ENCODE data around the gene RMC1.
"Not testable (repeated sequence)": the region's sequence is repeated elsewhere in the genome, so short reads cannot be mapped to it uniquely, and the experiment has no call there.

The RMC1 gene

GRCh38 chr18:23498877-23499276, 4.4 kb upstream of the RMC1 start:
- DNase-seq: peak; percentile 81

- no peak for DNase-seq
These were observed 4.0 kb upstream of the RMC1 start for GRCh38 chr18:23499291-23499781.

- no peak for DNase-seq
These were observed 1.7 kb upstream of the RMC1 start for GRCh38 chr18:23501626-23502025.

GRCh38 chr18:23502516-23503037, 734 bp upstream of the RMC1 start:
- no peak for DNase-seq

- peak; percentile 14 for DNase-seq
These were observed 643 bp downstream of the RMC1 start for GRCh38 chr18:23503963-23504344.

GRCh38 chr18:23504720-23505119, 1.4 kb downstream of the RMC1 start:
- peak; percentile 54 for DNase-seq

GRCh38 chr18:23506393-23506792, 3.1 kb downstream of the RMC1 start:
- DNase-seq: no peak

GRCh38 chr18:23510923-23511322, 7.6 kb downstream of the RMC1 start:
- DNase-seq: not testable (repeated sequence)

GRCh38 chr18:23512216-23512615, 8.9 kb downstream of the RMC1 start:
- DNase-seq: not testable (repeated sequence)

- no peak for DNase-seq
These were observed 9.3 kb downstream of the RMC1 start for GRCh38 chr18:23512641-23513040.

GRCh38 chr18:23515911-23516546, 12.7 kb downstream of the RMC1 start:
- peak; percentile 83 for DNase-seq

GRCh38 chr18:23519734-23520133, 16.4 kb downstream of the RMC1 start:
- no peak for DNase-seq

- DNase-seq: no peak
These were observed 18.0 kb downstream of the RMC1 start for GRCh38 chr18:23521271-23521670.

GRCh38 chr18:23521907-23522306, 18.6 kb downstream of the RMC1 start:
- no peak for DNase-seq

- no peak for DNase-seq
These were observed 20.3 kb downstream of the RMC1 start for GRCh38 chr18:23523429-23524212.

GRCh38 chr18:23524213-23524707, 20.9 kb downstream of the RMC1 start:
- DNase-seq: no peak

GRCh38 chr18:23526501-23527063, 23.3 kb downstream of the RMC1 start:
- no peak for DNase-seq

- DNase-seq: no peak
These were observed 25.5 kb downstream of the RMC1 start for GRCh38 chr18:23528580-23529472.

- no peak for DNase-seq
These were observed 26.3 kb downstream of the RMC1 start for GRCh38 chr18:23529604-23530003.

- no peak for DNase-seq
These were observed 26.9 kb downstream of the RMC1 start for GRCh38 chr18:23530195-23530594.

- DNase-seq: no peak
These were observed 28.6 kb downstream of the RMC1 start for GRCh38 chr18:23531912-23532311.

- DNase-seq: no peak
These were observed 29.5 kb downstream of the RMC1 start for GRCh38 chr18:23532848-23533247.

- DNase-seq: no peak
These were observed 31.0 kb downstream of the RMC1 start for GRCh38 chr18:23534276-23534675.

Data from CD4-positive, alpha-beta T cell treated with Interleukin-21 for 1 hour (primary cell).